Measurements from ENCODE around the gene DELE1. TPM values are rescaled to one million over a fixed set of nuclear protein-coding genes. Genes with fewer than 3 reads are reported as not detected.
"Not testable (repeated sequence)": the region's sequence is repeated elsewhere in the genome, so short reads cannot be mapped to it uniquely, and the experiment has no call there.

Gene DELE1
- total RNA-seq, 4 donors from 2014 or later = 42.5 to 99.6 (median 59.9) TPM

GRCh38 chr5:141881886-141882285 lies 41.8 kb upstream of the DELE1 start:
- WGBS = 16% methylated on average over 4 of the region's 4 CpGs
- Histone ChIP-seq H3K27me3 (peaks cover 62% of the 10 kb centered on the region), H3K27ac (no peak overlapping the region), H3K4me1 (peaks cover 38% of the 10 kb centered on the region), H3K36me3 (no peaks in the 10 kb centered on the region), H3K9me3 (no peaks in the 10 kb centered on the region), H3K4me3 (no peak overlapping the region)
- no peak for DNase-seq (ENCODE audit: low spot score in 2 of 2)
- TF ChIP-seq, protein P1, sequence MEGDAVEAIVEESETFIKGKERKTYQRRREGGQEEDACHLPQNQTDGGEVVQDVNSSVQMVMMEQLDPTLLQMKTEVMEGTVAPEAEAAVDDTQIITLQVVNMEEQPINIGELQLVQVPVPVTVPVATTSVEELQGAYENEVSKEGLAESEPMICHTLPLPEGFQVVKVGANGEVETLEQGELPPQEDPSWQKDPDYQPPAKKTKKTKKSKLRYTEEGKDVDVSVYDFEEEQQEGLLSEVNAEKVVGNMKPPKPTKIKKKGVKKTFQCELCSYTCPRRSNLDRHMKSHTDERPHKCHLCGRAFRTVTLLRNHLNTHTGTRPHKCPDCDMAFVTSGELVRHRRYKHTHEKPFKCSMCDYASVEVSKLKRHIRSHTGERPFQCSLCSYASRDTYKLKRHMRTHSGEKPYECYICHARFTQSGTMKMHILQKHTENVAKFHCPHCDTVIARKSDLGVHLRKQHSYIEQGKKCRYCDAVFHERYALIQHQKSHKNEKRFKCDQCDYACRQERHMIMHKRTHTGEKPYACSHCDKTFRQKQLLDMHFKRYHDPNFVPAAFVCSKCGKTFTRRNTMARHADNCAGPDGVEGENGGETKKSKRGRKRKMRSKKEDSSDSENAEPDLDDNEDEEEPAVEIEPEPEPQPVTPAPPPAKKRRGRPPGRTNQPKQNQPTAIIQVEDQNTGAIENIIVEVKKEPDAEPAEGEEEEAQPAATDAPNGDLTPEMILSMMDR (IDR thresholded peaks at IDR 0.05) = no peak
- TF ChIP-seq POLR2A (IDR thresholded peaks at IDR 0.05) (no peak), EP300 (IDR thresholded peaks at IDR 0.05) (no peak), POLR2AphosphoS5 (IDR thresholded peaks at IDR 0.05) (no peak)

GRCh38 chr5:141882594-141883183 lies 41.0 kb upstream of the DELE1 start:
- TF ChIP-seq EP300 (IDR thresholded peaks at IDR 0.05) = no peak
- TF ChIP-seq, protein P1 (IDR thresholded peaks at IDR 0.05) = no peak
- TF ChIP-seq POLR2AphosphoS5 (IDR thresholded peaks at IDR 0.05) = no peak
- TF ChIP-seq POLR2A (IDR thresholded peaks at IDR 0.05) = no peak

DNA sequence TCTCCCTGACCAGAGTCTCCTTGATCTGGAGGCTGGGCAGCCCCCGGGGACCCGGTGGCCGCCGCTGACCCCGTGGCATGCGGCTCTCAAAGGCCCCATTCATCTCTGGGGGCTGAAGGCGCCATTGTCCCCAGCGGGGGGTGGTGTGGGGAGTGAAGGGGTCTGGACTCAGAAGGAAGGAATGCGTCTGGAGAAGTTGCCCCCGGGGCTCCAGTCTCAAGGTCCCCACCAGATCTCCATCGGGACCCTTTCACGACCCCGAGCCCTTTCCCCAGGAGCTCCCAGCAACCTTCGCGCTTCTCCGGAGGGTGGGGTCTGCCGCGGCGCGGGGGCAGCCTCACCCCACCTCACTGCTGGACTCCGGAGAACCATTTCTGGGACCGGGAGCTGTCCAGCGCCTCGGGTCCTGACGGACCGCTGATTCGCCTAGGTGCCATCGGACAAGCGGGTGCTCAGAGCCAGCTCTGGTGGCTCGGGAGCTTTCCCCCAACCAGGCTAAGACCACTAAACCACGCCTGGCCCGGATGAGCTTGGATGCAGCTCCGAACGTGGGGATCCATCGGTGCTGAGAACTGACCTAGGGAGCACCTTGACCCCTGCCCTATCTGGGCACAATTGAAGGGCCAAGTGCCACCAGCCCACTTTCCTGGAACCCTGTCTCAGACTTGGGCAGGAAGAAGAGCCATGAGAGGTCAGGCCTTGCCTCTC lies 40.3 kb upstream of the DELE1 start:
- no peak for DNase-seq (ENCODE audit: low spot score in 2 of 2)
- Histone ChIP-seq H3K4me3 (no peak overlapping the region), H3K9me3 (no peaks in the 10 kb centered on the region), H3K4me1 (peaks cover 25% of the 10 kb centered on the region), H3K27ac (no peak overlapping the region), H3K27me3 (peaks cover 49% of the 10 kb centered on the region), H3K36me3 (no peaks in the 10 kb centered on the region)
- TF ChIP-seq POLR2AphosphoS5 (IDR thresholded peaks at IDR 0.05) = no peak
- TF ChIP-seq, protein P1 (IDR thresholded peaks at IDR 0.05) = no peak
- TF ChIP-seq EP300 (IDR thresholded peaks at IDR 0.05) = no peak
- TF ChIP-seq POLR2A (IDR thresholded peaks at IDR 0.05) = no peak
- WGBS = 2% methylated on average over 13 of the region's 35 CpGs

More at GRCh38 chr5:141882594-141883183, 41.0 kb upstream of the DELE1 start:
- no peak for DNase-seq (ENCODE audit: low spot score in 2 of 2)
- Histone ChIP-seq H3K4me1 (peaks cover 30% of the 10 kb centered on the region), H3K4me3 (no peak overlapping the region), H3K9me3 (no peaks in the 10 kb centered on the region), H3K27me3 (peaks cover 54% of the 10 kb centered on the region), H3K27ac (no peak overlapping the region), H3K36me3 (no peaks in the 10 kb centered on the region)
- 18% methylated on average over 13 of the region's 13 CpGs for WGBS

DNA sequence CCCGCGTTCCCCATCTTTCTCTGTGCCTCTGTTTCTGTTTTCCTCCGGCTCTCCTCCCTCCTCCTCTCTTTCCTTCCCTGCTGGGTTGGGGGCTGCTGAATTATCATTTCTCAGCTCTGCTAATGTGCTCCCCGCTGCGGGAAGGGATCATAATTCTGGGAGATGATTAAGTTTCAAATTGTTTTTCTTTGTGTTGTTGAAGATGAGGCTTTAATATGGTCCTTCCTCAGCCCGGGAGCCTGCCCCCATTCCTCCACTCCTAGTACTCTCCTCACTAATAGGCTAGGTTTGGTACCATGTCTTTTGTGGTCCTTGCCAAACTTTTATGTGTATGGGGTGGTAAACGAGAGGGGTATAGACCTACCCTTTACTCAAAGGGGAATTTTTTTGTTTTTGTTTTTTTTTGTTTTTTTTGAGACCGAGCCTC lies 39.8 kb upstream of the DELE1 start:
- H3K4me1 ChIP-seq = peaks cover 20% of the 10 kb centered on the region
- H3K4me3 ChIP-seq = no peak overlapping the region
- H3K36me3 ChIP-seq = no peaks in the 10 kb centered on the region
- WGBS = 31% methylated on average over 8 of the region's 8 CpGs
- H3K9me3 ChIP-seq = no peaks in the 10 kb centered on the region
- no peak overlapping the region for H3K27ac ChIP-seq
- peaks cover 49% of the 10 kb centered on the region for H3K27me3 ChIP-seq
- no peak for TF ChIP-seq POLR2AphosphoS5 (IDR thresholded peaks at IDR 0.05)
- TF ChIP-seq, protein P1 (IDR thresholded peaks at IDR 0.05) = no peak
- no peak for TF ChIP-seq POLR2A (IDR thresholded peaks at IDR 0.05)
- TF ChIP-seq EP300 (IDR thresholded peaks at IDR 0.05) = no peak
- DNase-seq (ENCODE audit: low spot score in 2 of 2) = no peak

- TF ChIP-seq POLR2A (IDR thresholded peaks at IDR 0.05) = no peak
- no peak for TF ChIP-seq EP300 (IDR thresholded peaks at IDR 0.05)
- TF ChIP-seq, protein P1 (IDR thresholded peaks at IDR 0.05) = no peak
- TF ChIP-seq POLR2AphosphoS5 (IDR thresholded peaks at IDR 0.05) = no peak
- no peak for DNase-seq (ENCODE audit: low spot score in 2 of 2)
- no peaks in the 10 kb centered on the region for H3K36me3 ChIP-seq
- H3K9me3 ChIP-seq = no peaks in the 10 kb centered on the region
- H3K27ac ChIP-seq = no peak overlapping the region
- no peaks in the 10 kb centered on the region for H3K4me1 ChIP-seq
- 55% methylated on average over 3 of the region's 3 CpGs for WGBS
- H3K4me3 ChIP-seq = no peak overlapping the region
- peaks cover 9% of the 10 kb centered on the region for H3K27me3 ChIP-seq
Measured at GRCh38 chr5:141889282-141889871, 34.3 kb upstream of the DELE1 start.

- not testable (repeated sequence) for H3K4me3 ChIP-seq; H3K27me3 ChIP-seq; H3K27ac ChIP-seq; H3K9me3 ChIP-seq; DNase-seq (ENCODE audit: low spot score in 2 of 2); H3K4me1 ChIP-seq; H3K36me3 ChIP-seq
- 81% methylated on average over 2 of the region's 2 CpGs for WGBS
Measured at GRCh38 chr5:141890429-141890828, 33.2 kb upstream of the DELE1 start.

Data from suprapubic skin (tissue), 4 donors.